Left lobe of liver (tissue), 2 donors: ENCODE data around the gene BRCC3. TPM values are rescaled to one million over a fixed set of nuclear protein-coding genes. Genes with fewer than 3 reads are reported as not detected.
"Not testable (repeated sequence)": the region's sequence is repeated elsewhere in the genome, so short reads cannot be mapped to it uniquely, and the experiment has no call there.

Source experiments
- ATAC-seq: fragments of 200-7000 bp; cut with Tn5 transposase; one replicate; pipeline ENCODE4 v1.9.1; 2020; ENCODE audit warnings: mild to moderate bottlenecking, moderate library complexity
- DNase-seq: peaks from one replicate; pipeline ENCODE4 v3.0.0-alpha.2; 2020; ENCODE audit warnings: low spot score
- total RNA-seq: library from RNA; stranded (reverse); gene quantifications from one replicate; pipeline ENCODE4 v1.2.1, GENCODE V29; 2021
- donor health status: DM: no; HTN: no; CAD: no; lungs with moderate emphysema.
- donor health status: DM: no; HTN: yes; CAD: no.

BRCC3 gene
- total RNA-seq, 1 donor from 2014 or later, result 9.5 TPM

DNA sequence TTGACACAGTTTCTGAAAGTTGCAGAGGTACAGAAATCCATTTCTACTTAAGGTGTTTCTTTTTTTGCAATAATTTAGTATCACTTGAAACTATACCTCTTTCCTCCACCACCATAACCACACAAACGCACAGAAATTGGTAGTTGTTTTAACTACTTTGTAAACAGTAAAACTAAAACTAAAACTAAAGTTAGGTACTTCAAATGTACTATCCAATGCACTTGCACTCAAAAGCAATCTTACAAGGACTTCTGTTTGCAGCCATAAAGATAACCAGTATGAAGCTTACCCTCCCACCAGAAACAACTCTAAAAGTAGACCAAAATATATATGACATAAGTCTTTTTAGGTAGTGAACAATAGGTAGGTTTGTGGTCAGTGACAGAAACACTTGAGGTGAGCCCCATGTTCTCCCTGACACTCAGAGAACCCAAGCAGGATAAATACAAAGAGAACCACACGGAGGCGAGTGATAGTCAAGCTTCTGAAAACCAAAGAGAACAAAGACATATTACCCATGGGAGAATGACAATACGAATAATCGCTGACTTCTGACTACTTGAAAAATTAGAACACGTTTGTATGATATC lies 72.7 kb downstream of the BRCC3 start:
- no peak for ATAC-seq
- no peak for DNase-seq

GRCh38 chrX:155144926-155145325 lies 73.6 kb downstream of the BRCC3 start:
- DNase-seq (no peak), ATAC-seq (no peak)

GRCh38 chrX:155147612-155148011 lies 76.3 kb downstream of the BRCC3 start:
- ATAC-seq, result peak; percentile 91
- not testable (repeated sequence) for DNase-seq

DNA sequence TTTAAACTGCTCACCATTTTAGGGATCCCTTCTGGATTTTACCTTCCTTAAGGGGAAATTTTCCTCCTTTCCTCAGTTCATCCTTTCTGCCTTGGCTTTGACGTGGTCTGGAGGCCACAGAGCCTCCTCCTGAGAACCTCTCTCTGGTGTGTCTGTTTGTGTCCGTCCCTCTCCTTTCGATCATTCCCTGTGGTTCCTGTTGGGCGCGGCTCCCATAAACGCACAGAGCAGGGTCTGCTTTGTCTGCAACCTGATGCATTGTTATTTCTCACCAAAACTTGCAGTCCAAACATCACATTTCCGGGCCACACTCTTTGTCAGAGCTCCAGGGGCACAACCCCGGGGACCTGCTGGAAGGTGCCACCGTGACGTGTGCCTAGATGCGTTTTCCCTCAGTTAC lies 76.9 kb downstream of the BRCC3 start:
- peak; percentile 28 for ATAC-seq
- DNase-seq, result not testable (repeated sequence)

GRCh38 chrX:155148724-155149537 lies 77.6 kb downstream of the BRCC3 start:
- ATAC-seq, result peak; percentile 81
- DNase-seq, result no peak

GRCh38 chrX:155169881-155170280 lies 98.6 kb downstream of the BRCC3 start:
- ATAC-seq (no peak), DNase-seq (no peak)

Other genes starting within 250 kb of the BRCC3 start
- not detected for gene SMIM9, start 236.8 kb upstream of the BRCC3 start, total RNA-seq
- gene F8A1, start 185.2 kb upstream of the BRCC3 start, total RNA-seq, result 17.3 TPM
- gene F8, start 48.8 kb upstream of the BRCC3 start, total RNA-seq, result 22.6 TPM
- 26.9 TPM for gene FUNDC2, start 44.7 kb upstream of the BRCC3 start, total RNA-seq
- 8.3 TPM for gene CMC4, start 372 bp upstream of the BRCC3 start, total RNA-seq
- 15.2 TPM for gene MTCP1, start 372 bp upstream of the BRCC3 start, total RNA-seq
- gene VBP1, start 145.0 kb downstream of the BRCC3 start, total RNA-seq, result 15.3 TPM
- 0.10 TPM for gene RAB39B, start 193.0 kb downstream of the BRCC3 start, total RNA-seq